ENCODE measurements around the gene FAM72D. TPM values are rescaled to one million over a fixed set of nuclear protein-coding genes. Genes with fewer than 3 reads are reported as not detected.
"Not testable (repeated sequence)": the region's sequence is repeated elsewhere in the genome, so short reads cannot be mapped to it uniquely, and the experiment has no call there.

The FAM72D gene
- total and polyA plus RNA-seq, 2 of the 8 experiments (the other 6 are each of a cell fraction or from before 2014, with no cell fraction given) = 4.9 to 12.7 TPM

DNA sequence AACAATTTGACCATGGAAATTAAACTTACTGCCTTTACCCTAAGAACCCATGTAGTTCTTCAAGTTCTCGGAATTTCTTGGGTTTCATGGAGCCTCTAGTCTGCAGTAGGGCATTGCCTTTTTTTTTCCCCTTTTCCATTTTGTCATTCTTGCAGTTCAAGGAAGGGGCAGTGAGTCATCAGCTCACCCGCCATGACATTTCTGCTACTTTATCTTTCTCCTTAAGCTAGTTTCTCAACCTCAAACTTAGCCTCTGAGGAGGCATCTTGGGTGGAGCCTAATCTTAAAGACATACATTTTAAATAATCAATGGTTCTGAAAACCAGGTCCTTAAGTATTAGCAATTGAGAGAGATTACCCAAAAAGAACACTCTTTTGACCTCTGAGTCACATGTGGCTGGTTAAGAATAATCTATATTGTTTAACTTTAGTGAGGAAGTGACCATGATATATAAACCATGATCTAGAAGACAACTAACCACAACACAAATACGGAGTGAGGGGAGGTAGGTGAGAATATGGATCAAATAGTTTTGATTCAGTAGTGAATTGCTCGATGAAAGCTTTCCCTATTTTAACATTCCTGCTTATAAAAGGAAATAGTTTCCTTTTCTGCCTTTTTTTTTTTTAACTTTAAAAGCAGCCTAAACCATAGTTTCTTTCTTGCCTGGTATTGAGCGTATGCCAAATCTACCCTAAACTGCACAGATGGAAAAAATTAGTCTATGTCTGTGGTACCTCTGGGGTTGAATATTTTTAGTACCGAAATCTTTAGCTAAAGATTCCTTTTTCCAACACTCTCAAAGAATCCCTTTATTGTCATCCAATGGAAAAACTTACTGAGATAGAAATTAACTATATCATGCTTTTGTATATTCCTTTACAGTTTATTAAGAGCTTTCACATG, 20.1 kb downstream of the FAM72D start:
- WGBS, 2 experiments (ENCODE audit: extremely low coverage in 1 of 2, insufficient coverage in 1 of 2, insufficient read length in 1 of 2, insufficient replicate concordance in 2 of 2, low coverage in 1 of 2, low lambda C conversion rate in 2 of 2, missing lambda C conversion rate in 1 of 2) = no CpG with 5 or more reads among the region's 6 CpGs
- H2BK15ac ChIP-seq (ENCODE audit: low read length); H3K56ac ChIP-seq (replicated peaks; ENCODE audit: insufficient read length, low read depth, low read length); FAIRE-seq; H2BK120ac ChIP-seq (replicated peaks; ENCODE audit: low read depth, low read length); H2BK20ac ChIP-seq (ENCODE audit: low read length); DNase-seq (ENCODE audit: low read depth in 1 of 2, low spot score in 2 of 2); H3K36me3 ChIP-seq (ENCODE audit: control insufficient read depth in 2 of 4, insufficient read depth in 4 of 4, low read length in 3 of 4); H3K23ac ChIP-seq (ENCODE audit: insufficient read length); H2BK12ac ChIP-seq (ENCODE audit: low read depth, low read length); H3K4me3 ChIP-seq (ENCODE audit: extremely low read depth in 1 of 4, insufficient read depth in 2 of 4, low read depth in 3 of 4, low read length in 4 of 4); H3K14ac ChIP-seq (ENCODE audit: insufficient read length); H3K18ac ChIP-seq (ENCODE audit: extremely low read depth, low read length); H3K27me3 ChIP-seq (replicated peaks in 1 of 4; ENCODE audit: control insufficient read depth in 3 of 4, extremely low read depth in 1 of 4, insufficient read depth in 3 of 4, low read length in 3 of 4); H3K4me1 ChIP-seq (replicated peaks in 1 of 4; ENCODE audit: control insufficient read depth in 3 of 4, insufficient read depth in 4 of 4, low read length in 3 of 4); H3K27ac ChIP-seq (ENCODE audit: low read depth, low read length); H4K20me1 ChIP-seq (replicated peaks in 1 of 2; ENCODE audit: control insufficient read depth in 1 of 2, insufficient read depth in 2 of 2, low read length in 2 of 2); H3K9ac ChIP-seq (replicated peaks in 1 of 4; ENCODE audit: extremely low read depth in 1 of 4, low read depth in 3 of 4, low read length in 3 of 4); H2AK5ac ChIP-seq (ENCODE audit: low read depth, low read length); H2AFZ ChIP-seq (ENCODE audit: low read length); H3K4ac ChIP-seq (replicated peaks; ENCODE audit: insufficient read length, low read depth, low read length); H3K23me2 ChIP-seq (ENCODE audit: low read depth, low read length); H4K91ac ChIP-seq (replicated peaks; ENCODE audit: insufficient read length, low read length); POLR2A ChIA-PET (ENCODE audit: partially characterized antibody); CTCF ChIA-PET (ENCODE audit: partially characterized antibody); H4K8ac ChIP-seq (ENCODE audit: extremely low read depth, insufficient read depth, low read length); H2BK5ac ChIP-seq (ENCODE audit: low read depth, low read length); H3K79me1 ChIP-seq (ENCODE audit: low read depth, low read length); H3K4me2 ChIP-seq (ENCODE audit: insufficient read depth in 1 of 2, low read depth in 2 of 2, low read length in 2 of 2); H3K79me2 ChIP-seq (ENCODE audit: control insufficient read depth in 1 of 2, insufficient read depth in 2 of 2, low read length in 2 of 2); H4K5ac ChIP-seq (ENCODE audit: insufficient read length, low read depth, low read length); H3K9me3 ChIP-seq (ENCODE audit: insufficient read depth in 2 of 2, low read depth in 1 of 2, low read length in 1 of 2): not testable (repeated sequence)

DNA sequence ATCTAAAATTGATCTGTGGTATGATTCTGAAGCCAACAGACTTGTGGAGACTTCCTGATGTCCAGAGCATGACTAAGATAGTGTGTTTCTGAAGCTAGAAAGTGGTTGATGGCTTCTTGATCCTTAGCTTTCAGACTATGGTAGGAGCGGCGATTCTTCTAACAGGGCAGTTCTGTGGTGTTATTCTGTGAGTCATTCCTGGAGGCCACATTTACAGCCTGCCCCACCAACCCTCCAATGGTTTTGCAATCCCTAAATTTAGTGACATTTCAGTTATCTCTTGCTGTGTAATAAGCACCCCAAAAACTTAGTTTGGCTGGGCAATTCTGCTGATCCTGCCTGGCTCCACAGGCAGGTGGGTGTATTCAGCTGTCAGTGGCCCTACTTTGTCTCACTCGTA, 24.1 kb downstream of the FAM72D start:
- H3K27me3 ChIP-seq (replicated peaks in 1 of 4; ENCODE audit: control insufficient read depth in 3 of 4, extremely low read depth in 1 of 4, insufficient read depth in 3 of 4, low read length in 3 of 4); H4K8ac ChIP-seq (ENCODE audit: extremely low read depth, insufficient read depth, low read length); H3K18ac ChIP-seq (ENCODE audit: extremely low read depth, low read length); H2AK5ac ChIP-seq (ENCODE audit: low read depth, low read length); H4K91ac ChIP-seq (replicated peaks; ENCODE audit: insufficient read length, low read length); FAIRE-seq; H3K4me2 ChIP-seq (ENCODE audit: insufficient read depth in 1 of 2, low read depth in 2 of 2, low read length in 2 of 2); H2AFZ ChIP-seq (ENCODE audit: low read length); H2BK120ac ChIP-seq (replicated peaks; ENCODE audit: low read depth, low read length); H2BK12ac ChIP-seq (ENCODE audit: low read depth, low read length); H3K36me3 ChIP-seq (ENCODE audit: control insufficient read depth in 2 of 4, insufficient read depth in 4 of 4, low read length in 3 of 4); H3K4ac ChIP-seq (replicated peaks; ENCODE audit: insufficient read length, low read depth, low read length); H4K20me1 ChIP-seq (replicated peaks in 1 of 2; ENCODE audit: control insufficient read depth in 1 of 2, insufficient read depth in 2 of 2, low read length in 2 of 2); H3K4me1 ChIP-seq (replicated peaks in 1 of 4; ENCODE audit: control insufficient read depth in 3 of 4, insufficient read depth in 4 of 4, low read length in 3 of 4); H3K23ac ChIP-seq (ENCODE audit: insufficient read length); H2BK15ac ChIP-seq (ENCODE audit: low read length); H3K9me3 ChIP-seq (ENCODE audit: insufficient read depth in 2 of 2, low read depth in 1 of 2, low read length in 1 of 2); H3K79me2 ChIP-seq (ENCODE audit: control insufficient read depth in 1 of 2, insufficient read depth in 2 of 2, low read length in 2 of 2); H4K5ac ChIP-seq (ENCODE audit: insufficient read length, low read depth, low read length); H3K9ac ChIP-seq (replicated peaks in 1 of 4; ENCODE audit: extremely low read depth in 1 of 4, low read depth in 3 of 4, low read length in 3 of 4); H3K4me3 ChIP-seq (ENCODE audit: extremely low read depth in 1 of 4, insufficient read depth in 2 of 4, low read depth in 3 of 4, low read length in 4 of 4); DNase-seq (ENCODE audit: low read depth in 1 of 2, low spot score in 2 of 2); H3K23me2 ChIP-seq (ENCODE audit: low read depth, low read length); H3K27ac ChIP-seq (ENCODE audit: low read depth, low read length); H3K14ac ChIP-seq (ENCODE audit: insufficient read length); H3K79me1 ChIP-seq (ENCODE audit: low read depth, low read length); H2BK5ac ChIP-seq (ENCODE audit: low read depth, low read length); H2BK20ac ChIP-seq (ENCODE audit: low read length); POLR2A ChIA-PET (ENCODE audit: partially characterized antibody); H3K56ac ChIP-seq (replicated peaks; ENCODE audit: insufficient read length, low read depth, low read length); CTCF ChIA-PET (ENCODE audit: partially characterized antibody): not testable (repeated sequence)
- WGBS, 2 experiments (ENCODE audit: extremely low coverage in 1 of 2, insufficient coverage in 1 of 2, insufficient read length in 1 of 2, insufficient replicate concordance in 2 of 2, low coverage in 1 of 2, low lambda C conversion rate in 2 of 2, missing lambda C conversion rate in 1 of 2) = no CpG with 5 or more reads among the region's 3 CpGs
